HG03442 (cell line): ENCODE results near the gene RBMS3.

ENCODE experiments used
- ATAC-seq: cut with Tn5 transposase; IDR thresholded peaks from one replicate; pipeline ENCODE4 v1.9.1; 2021; ENCODE audit warnings: mild to moderate bottlenecking, moderate library complexity; ENCODE audit not compliant: unreplicated experiment

Gene RBMS3

GRCh38 chr3:29426302-29427226 lies 145.7 kb downstream of the RBMS3 start:
- no peak for ATAC-seq

DNA sequence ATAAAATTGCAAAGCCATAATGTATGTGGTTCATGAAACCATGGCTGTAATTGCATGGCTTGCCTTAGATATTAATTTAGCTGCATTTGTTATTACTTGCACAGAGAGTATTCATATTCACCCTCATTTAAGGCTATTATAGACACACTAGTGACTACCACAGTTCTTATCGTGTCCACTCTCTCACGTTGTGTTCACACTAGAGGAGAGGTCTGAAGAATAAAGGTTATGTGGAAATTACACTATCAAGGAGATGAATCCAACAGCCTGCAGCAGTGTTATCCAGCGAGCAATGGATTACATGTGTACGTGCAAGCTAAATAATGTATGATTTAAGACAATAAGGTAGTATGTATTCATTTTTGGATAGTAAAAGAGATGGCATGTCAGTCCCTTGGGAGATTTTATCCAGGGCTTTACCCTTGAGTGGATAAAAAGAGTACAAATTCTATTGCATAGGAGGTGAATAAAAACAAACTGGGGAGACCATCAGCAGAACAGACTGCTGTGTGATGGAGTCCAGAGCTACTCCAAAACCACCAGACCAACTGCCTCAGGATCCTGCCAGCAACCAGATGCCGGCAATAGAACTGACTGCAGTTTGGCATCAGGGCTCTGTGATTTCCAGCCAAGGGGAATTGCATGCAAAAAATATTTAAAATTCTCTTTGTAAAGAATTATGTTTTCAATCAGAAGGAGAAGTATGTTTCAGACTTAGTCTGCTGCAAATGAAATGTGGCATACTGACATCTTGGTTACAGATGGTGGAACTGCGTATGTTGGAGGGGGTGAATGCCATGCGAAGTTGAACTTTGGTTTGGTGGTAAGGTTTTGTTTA lies 146.6 kb downstream of the RBMS3 start:
- no peak for ATAC-seq

DNA sequence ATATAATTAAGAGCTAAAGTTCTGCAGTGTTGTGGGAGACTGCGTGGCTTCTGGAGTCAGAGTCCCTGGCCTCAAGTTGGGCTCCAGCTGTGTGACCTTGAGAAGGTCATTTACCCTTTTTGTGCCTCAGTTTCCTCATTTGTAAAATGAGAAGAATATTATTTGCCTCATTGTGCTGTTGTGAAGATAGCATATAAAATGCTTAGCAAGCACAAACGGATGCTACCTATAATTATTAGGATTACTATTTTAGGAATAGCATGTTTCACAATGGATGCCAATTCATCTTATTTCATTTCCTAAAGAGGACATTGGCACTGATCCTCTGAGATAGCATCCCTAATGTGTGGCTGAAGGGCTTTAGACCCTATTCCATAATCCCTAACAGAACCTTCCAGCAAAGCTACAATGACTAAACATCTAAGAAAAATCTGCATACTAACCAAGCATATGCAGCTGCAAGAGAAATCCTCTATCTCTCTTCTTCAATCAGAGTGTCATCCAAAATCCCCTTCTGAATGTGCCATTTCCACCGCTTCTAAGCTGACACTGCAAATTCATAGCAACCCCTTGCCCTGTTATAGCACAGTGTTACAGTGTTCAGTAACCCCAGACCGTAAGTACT lies 148.3 kb downstream of the RBMS3 start:
- ATAC-seq = no peak

- no peak for ATAC-seq
Observed at GRCh38 chr3:29430558-29430971, 149.7 kb downstream of the RBMS3 start.

- ATAC-seq = no peak
Observed at GRCh38 chr3:29436612-29437323, 155.9 kb downstream of the RBMS3 start.

GRCh38 chr3:29438580-29438979 lies 157.7 kb downstream of the RBMS3 start:
- ATAC-seq = no peak

DNA sequence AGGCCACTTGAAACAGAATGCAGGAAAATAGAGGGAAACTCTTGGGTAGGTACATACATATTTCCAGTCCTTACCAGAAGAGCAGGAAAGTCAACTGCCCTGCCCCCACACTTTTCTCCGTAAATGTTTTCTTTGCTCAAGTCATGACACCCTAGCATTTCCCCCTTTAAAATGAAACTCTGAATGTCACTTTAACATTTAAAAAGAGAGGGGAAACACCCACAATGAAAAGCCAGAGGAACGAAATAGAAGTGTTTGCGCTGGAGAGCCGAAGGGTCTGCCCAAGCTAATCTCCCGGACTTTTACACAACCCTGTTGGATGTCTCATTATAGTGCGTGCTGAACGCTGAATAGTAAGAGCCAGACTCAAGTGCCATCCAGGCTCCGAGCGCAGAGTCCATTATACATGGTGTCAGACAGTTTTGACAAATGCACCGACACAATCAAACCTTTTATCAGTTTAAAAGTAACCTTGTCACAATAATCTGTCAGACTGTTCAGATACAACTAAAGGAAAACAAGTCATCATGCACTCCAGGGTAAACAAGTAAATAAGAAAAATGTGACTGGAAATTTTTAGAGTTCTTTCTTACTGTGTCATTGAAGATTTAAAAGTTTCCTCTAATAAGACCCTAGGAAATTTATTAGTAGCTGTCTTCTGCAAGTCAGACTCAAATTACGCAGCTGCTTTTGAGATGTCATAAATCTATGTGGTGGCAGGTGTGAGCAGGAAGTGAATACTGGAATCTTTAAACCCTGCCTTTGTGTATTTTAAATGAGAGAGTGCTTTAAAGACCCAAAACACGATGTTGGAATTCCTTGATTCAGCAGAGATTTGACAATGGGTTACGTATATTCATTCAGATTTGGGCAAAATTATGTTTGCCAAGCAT lies 159.8 kb downstream of the RBMS3 start:
- ATAC-seq = no peak

DNA sequence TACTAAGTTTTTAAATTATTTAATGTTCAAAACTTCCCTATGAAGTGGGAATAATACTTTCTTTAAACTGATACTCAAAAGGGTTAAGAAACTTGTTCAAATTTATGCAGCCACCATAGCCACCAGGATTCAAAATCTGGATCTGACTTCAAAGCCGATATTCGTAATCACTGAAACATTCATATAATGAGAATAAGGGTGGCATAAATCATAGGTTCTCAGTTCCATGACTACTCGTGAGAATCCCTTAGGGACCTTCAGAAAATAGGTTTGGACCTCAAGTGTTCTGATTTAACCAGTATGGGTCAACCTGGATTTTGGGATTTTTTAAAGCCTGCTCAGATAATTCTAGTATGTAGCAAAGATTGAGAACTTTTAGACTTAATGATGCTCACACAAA lies 160.6 kb downstream of the RBMS3 start:
- no peak for ATAC-seq

- no peak for ATAC-seq
Observed at GRCh38 chr3:29447946-29448627, 167.2 kb downstream of the RBMS3 start.

DNA sequence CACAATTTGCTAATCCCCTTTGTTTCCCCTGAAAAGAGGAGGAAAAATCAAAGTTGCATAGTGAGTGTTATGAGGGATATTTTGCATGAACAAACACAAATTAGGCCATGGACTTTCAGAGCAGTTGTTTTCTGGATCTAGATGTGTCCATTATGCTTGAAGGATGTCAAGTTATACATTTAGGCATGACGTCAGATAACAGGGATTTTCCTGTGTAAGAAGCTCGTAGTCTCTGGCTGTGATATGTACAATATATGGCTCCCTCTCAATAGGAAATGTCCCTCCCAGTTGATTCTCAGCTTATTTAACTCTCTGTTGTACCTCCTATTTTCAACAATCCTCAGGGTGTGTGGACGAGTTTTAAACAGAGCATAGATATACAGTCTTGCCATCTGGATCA lies 171.0 kb downstream of the RBMS3 start:
- no peak for ATAC-seq

- ATAC-seq = no peak
Observed at GRCh38 chr3:29452934-29453283, 172.0 kb downstream of the RBMS3 start.

- ATAC-seq = no peak
Observed at GRCh38 chr3:29453284-29454001, 172.6 kb downstream of the RBMS3 start.

DNA sequence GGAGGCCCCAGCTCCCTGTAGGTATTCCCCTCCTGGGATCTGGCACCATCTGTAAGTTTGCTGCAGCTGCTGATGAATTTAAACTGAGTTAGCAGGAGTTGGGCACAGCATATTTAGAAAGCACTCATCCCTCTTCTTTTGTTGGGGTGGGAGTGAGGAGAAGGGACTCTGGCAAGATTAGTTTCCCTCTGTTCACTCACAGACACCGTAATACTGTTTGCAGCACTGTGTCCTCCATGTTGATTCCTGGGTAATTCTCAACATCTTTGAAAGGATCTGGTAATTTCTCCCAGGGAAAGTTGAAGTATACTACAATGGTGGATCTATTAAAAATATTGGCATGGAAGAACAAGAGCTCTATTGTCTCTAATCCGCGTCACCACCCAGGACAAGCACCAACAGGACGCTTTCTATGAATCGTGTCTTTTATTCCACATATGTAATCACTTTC lies 173.3 kb downstream of the RBMS3 start:
- ATAC-seq = no peak

DNA sequence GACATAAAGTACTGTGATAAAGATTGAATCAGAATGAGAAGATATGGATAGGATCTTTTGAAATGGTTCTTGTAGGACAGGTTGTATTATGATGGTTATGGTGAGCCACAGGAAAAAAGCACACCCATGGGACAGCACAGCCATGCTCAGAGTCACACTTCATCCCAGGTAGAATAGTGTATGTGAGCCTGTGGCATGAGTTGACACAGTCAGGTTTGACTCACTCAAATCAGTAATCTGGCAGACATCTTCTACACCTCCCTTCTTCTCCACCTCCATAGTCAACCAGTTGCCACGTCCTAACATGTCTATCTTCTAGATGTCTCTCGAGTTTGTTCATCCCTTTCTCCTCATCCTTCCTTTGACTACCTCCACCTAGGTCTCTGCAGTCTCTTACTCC lies 176.0 kb downstream of the RBMS3 start:
- no peak for ATAC-seq

DNA sequence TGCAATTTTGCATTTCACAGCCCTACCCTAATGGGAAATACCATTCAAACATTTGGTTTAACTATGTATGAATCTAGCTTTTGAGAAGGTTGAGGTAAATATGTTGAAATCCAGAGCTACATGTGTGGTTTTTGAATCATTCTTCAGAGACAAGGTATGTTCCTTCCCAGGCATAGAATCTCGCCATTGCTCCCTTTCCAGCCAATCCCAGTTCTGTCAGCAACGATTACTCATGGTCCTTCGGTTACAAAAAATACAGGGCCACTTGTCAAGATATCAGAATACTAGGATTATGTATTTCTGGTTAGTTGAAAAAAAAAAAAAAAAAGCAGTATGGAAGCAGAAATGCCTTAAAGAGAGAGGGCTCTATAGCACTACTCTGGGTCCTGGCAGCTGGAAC lies 182.4 kb downstream of the RBMS3 start:
- ATAC-seq = no peak

DNA sequence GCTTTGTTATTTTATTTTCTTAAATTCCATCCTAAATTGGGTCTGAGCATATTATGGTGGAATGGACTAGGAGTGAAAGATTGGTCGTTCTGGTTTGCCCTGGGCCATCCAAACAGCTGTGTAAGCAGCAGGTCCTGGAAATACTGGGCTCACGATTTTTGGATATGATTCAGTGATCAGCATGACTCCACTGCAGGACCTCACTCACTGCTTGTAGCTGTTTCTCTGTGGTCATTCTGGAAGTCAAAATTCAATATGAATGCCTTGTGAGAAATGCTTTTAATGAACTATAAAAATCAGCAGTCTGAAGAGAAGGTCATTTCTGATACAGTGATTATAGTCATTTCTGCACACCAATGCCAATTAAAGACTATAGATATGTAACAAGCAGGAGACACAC lies 185.0 kb downstream of the RBMS3 start:
- no peak for ATAC-seq

DNA sequence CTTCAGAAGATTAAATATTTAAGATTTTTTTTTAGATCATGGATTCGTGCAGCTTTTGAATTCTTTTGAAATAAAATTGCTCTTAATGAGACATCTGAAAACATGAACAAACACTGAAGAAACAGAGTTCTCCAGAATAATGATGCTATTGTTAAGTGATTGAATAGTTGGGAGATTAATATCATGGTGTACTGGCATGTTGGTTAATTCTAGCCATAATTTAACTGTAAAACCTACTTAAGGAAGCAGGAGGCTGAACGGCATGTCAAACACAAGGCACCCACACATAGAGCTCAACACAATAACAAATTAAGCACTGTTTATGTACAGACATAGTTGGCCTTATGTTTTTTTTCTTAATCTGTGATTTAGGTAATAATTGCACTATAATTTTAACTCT lies 185.6 kb downstream of the RBMS3 start:
- ATAC-seq = no peak

DNA sequence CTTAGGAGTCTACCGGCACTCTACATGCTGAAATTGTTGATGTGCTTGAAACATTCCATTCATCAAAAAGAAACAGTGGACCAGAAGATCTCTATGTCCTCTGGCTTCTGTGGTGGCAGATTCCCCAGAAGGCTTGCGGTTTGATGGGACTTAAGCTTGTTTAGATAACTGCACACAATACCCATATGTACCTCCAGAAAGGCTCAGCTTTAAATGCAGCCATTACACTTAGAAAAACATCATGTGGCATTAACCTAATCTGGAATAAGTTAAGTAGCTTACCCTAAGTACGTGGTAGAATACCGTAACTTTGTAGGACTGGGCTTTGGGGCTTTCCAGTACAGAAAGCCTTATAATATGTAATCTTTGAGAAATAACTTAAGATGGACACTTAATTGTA lies 187.3 kb downstream of the RBMS3 start:
- no peak for ATAC-seq
